Motor neuron (in vitro differentiated cells): Measurements from ENCODE around the gene HMGXB3. TPM values are rescaled to one million over a fixed set of nuclear protein-coding genes. Genes with fewer than 3 reads are reported as not detected.

ENCODE experiments used
- ATAC-seq, 8 experiments: fragments of 200-7000 bp; cut with Tn5 transposase; replicated peaks in 6 of 8; 2 replicates each; pipeline ENCODE4 v1.8.0; 2021; ENCODE audit warnings: mild to moderate bottlenecking in 8 of 8, moderate library complexity in 8 of 8
- H3K27ac ChIP-seq, 2 donors: fragments of 250-450 bp; sonication (Bioruptor Pico); 2 replicates each; pipeline ENCODE4 v1.9.0; 2021; ENCODE audit warnings: antibody characterized with exemption in 2 of 2, mild to moderate bottlenecking in 2 of 2, moderate library complexity in 1 of 2
- H3K4me1 ChIP-seq, 2 donors: fragments of 250-450 bp; sonication (Bioruptor Pico); replicated peaks in 1 of 2; 2 replicates each; pipeline ENCODE4 v1.6.1; 2021; ENCODE audit warnings: antibody characterized with exemption in 2 of 2, mild to moderate bottlenecking in 2 of 2, moderate library complexity in 1 of 2
- H3K4me3 ChIP-seq, 5 donors: fragments of 250-450 bp; sonication (Bioruptor Pico); 2 replicates each; pipeline ENCODE4 v1.9.0; 2021; ENCODE audit warnings: antibody characterized with exemption in 5 of 5, mild to moderate bottlenecking in 5 of 5, moderate library complexity in 4 of 5
- WGBS, 10 experiments: fragments of 450-650 bp; shearing (Covaris generic); methylation state at CpG; one replicate each; pipeline ENCODE4 v1.0.0; 2022; 5-methylcytosine and 5-hydroxymethylcytosine counted together
- in situ Hi-C, 9 experiments: fragments of 400-800 bp; cut with MboI; loops; one replicate each; pipeline ENCODE4 v1.15.0; 2021; ENCODE audit warnings: low sequenced_read_pairs in 9 of 9, low pct_unique_long_range_greater_than_20kb in 2 of 9; ENCODE audit not compliant: unreplicated experiment in 9 of 9
- total RNA-seq, 8 experiments: library from RNA; unstranded; fragments of 300-600 nt; gene quantifications; 2 replicates each; pipeline versions ENCODE4 v1.2.3 to v1.2.4, GENCODE V29; 2022

Gene HMGXB3
- total RNA-seq, 8 experiments from 2014 or later, result 16.2 to 46.4 (median 26.1) TPM

GRCh38 chr5:150069672-150070627 lies 69.4 kb downstream of the HMGXB3 start:
- Histone ChIP-seq H3K4me3 (no peak overlapping the region), H3K27ac (no peak overlapping the region), H3K4me1 (no peaks in the 10 kb centered on the region)
- no peak for ATAC-seq
- in situ Hi-C loops, result no loop called here
- 79 to 100% (median 90%) methylated on average over 1 to 4 of the region's 25 CpGs; no CpG with 5 or more reads in 6 of the 10 experiments for WGBS, 10 experiments

GRCh38 chr5:150070821-150071220 lies 70.3 kb downstream of the HMGXB3 start:
- Histone ChIP-seq H3K4me1 (no peaks in the 10 kb centered on the region), H3K4me3 (no peak overlapping the region), H3K27ac (no peak overlapping the region)
- ATAC-seq, result no peak
- 75 to 100% (median 89%) methylated on average over 1 to 3 of the region's 3 CpGs; no CpG with 5 or more reads in 4 of the 10 experiments for WGBS, 10 experiments
- in situ Hi-C loops, result no loop called here

GRCh38 chr5:150073086-150073625 lies 72.6 kb downstream of the HMGXB3 start:
- WGBS, 10 experiments, result 0 to 82% (median 59%) methylated on average over 1 to 4 of the region's 5 CpGs; no CpG with 5 or more reads in 3 of the 10 experiments
- no peak for ATAC-seq
- Histone ChIP-seq H3K4me3 (no peak overlapping the region), H3K4me1 (no peaks in the 10 kb centered on the region), H3K27ac (no peak overlapping the region)
- in situ Hi-C loops, result no loop called here

GRCh38 chr5:150073677-150074076 lies 73.1 kb downstream of the HMGXB3 start:
- H3K4me3 ChIP-seq, result no peak overlapping the region
- ATAC-seq, result no peak
- in situ Hi-C loops, result no loop called here
- H3K27ac ChIP-seq, result no peak overlapping the region
- H3K4me1 ChIP-seq, result no peaks in the 10 kb centered on the region
- 42 to 81% (median 70%) methylated on average over 1 to 3 of the region's 3 CpGs; no CpG with 5 or more reads in 4 of the 10 experiments for WGBS, 10 experiments

- no peak overlapping the region for H3K27ac ChIP-seq
- H3K4me1 ChIP-seq, result no peaks in the 10 kb centered on the region
- H3K4me3 ChIP-seq, result no peak overlapping the region
- 50 to 80% (median 74%) methylated on average over 1 to 4 of the region's 4 CpGs; no CpG with 5 or more reads in 2 of the 10 experiments for WGBS, 10 experiments
- in situ Hi-C loops, result no loop called here
- ATAC-seq, result no peak
These were observed 74.7 kb downstream of the HMGXB3 start for GRCh38 chr5:150075233-150075632.

- Histone ChIP-seq H3K4me1 (no peaks in the 10 kb centered on the region), H3K27ac (no peak overlapping the region), H3K4me3 (no peak overlapping the region)
- 40 to 86% (median 73%) methylated on average over 1 to 2 of the region's 4 CpGs; no CpG with 5 or more reads in 5 of the 10 experiments for WGBS, 10 experiments
- in situ Hi-C loops, result no loop called here
- ATAC-seq, result peak in 1 of 8 experiments; percentile 45
These were observed 75.3 kb downstream of the HMGXB3 start for GRCh38 chr5:150075806-150076205.

GRCh38 chr5:150077060-150077459 lies 76.5 kb downstream of the HMGXB3 start:
- in situ Hi-C loops, result no loop called here
- peaks cover 0 to 4% of the 10 kb centered on the region in 2 donors for H3K4me1 ChIP-seq
- no peak overlapping the region for H3K4me3 ChIP-seq
- no peak overlapping the region for H3K27ac ChIP-seq
- no peak for ATAC-seq
- WGBS, 10 experiments, result 80 to 100% (median 85%) methylated on average over 2 to 8 of the region's 8 CpGs; no CpG with 5 or more reads in 4 of the 10 experiments

GRCh38 chr5:150077996-150078801 lies 77.7 kb downstream of the HMGXB3 start:
- WGBS, 10 experiments, result 67 to 100% (median 80%) methylated on average over 1 to 6 of the region's 8 CpGs; no CpG with 5 or more reads in 1 of the 10 experiments
- Histone ChIP-seq H3K4me3 (no peak overlapping the region), H3K27ac (no peak overlapping the region), H3K4me1 (peaks cover 0 to 5% of the 10 kb centered on the region in 2 donors)
- no peak for ATAC-seq
- in situ Hi-C loops, result no loop called here

- Histone ChIP-seq H3K4me3 (no peak overlapping the region), H3K27ac (no peak overlapping the region), H3K4me1 (peaks cover 0 to 5% of the 10 kb centered on the region in 2 donors)
- in situ Hi-C loops, result no loop called here
- peak in 1 of 8 experiments; percentile 26 for ATAC-seq
- WGBS, 10 experiments, result 7 to 100% (median 61%) methylated on average over 1 to 6 of the region's 7 CpGs; no CpG with 5 or more reads in 1 of the 10 experiments
These were observed 78.5 kb downstream of the HMGXB3 start for GRCh38 chr5:150078802-150079689.

- 91 to 100% (median 91%) methylated on average over 1 to 8 of the region's 19 CpGs; no CpG with 5 or more reads in 6 of the 10 experiments for WGBS, 10 experiments
- no peak overlapping the region for H3K4me3 ChIP-seq
- no peak for ATAC-seq
- peaks cover 0 to 5% of the 10 kb centered on the region in 2 donors for H3K4me1 ChIP-seq
- no peak overlapping the region for H3K27ac ChIP-seq
- in situ Hi-C loops, result no loop called here
These were observed 79.4 kb downstream of the HMGXB3 start for GRCh38 chr5:150079909-150080461.

GRCh38 chr5:150080696-150081435 lies 80.3 kb downstream of the HMGXB3 start:
- H3K4me3 ChIP-seq, result no peak overlapping the region
- H3K4me1 ChIP-seq, result peaks cover 0 to 5% of the 10 kb centered on the region in 2 donors
- H3K27ac ChIP-seq, result no peak overlapping the region
- WGBS, 10 experiments, result 50 to 87% (median 62%) methylated on average over 2 to 7 of the region's 15 CpGs; no CpG with 5 or more reads in 1 of the 10 experiments
- in situ Hi-C loops, result no loop called here
- no peak for ATAC-seq
